IMR-90 (cell line): ENCODE data around the gene ADCY1.

Experiments
- CTCF ChIP-seq: conservative IDR thresholded peaks from 2 replicates; pipeline ENCODE4 v1.5.1; 2012; ENCODE audit warnings: mild to moderate bottlenecking, low read depth, low read length, improper control_type of control experiment
- FOS ChIP-seq: fragments of 150-350 bp; IDR thresholded peaks from 2 replicates; pipeline ENCODE4 v1.6.1; 2016; ENCODE audit warnings: low read depth, low read length
- USF2 ChIP-seq: fragments of 150-350 bp; IDR thresholded peaks from 2 replicates; pipeline ENCODE4 v1.6.1; 2017; ENCODE audit warnings: mild to moderate bottlenecking, antibody characterized with exemption, low read length, low read depth

GRCh38 chr7:45606050-45606449 is 31.9 kb downstream of the ADCY1 start:
- TF ChIP-seq CTCF (no peak), FOS (no peak), USF2 (no peak)
